PC-3 (cell line): ENCODE results near the gene MICU1.

Experiments used
- CTCF ChIP-seq: fragments of 300-600 bp; sonication (generic); conservative IDR thresholded peaks from 2 replicates; pipeline ENCODE4 v1.5.1; 2017; ENCODE audit warnings: antibody characterized with exemption, low read depth, mild to moderate bottlenecking, low read length
- EZH2 ChIP-seq: fragments of 300-600 bp; sonication (generic); IDR thresholded peaks from one replicate; pipeline ENCODE4 v1.6.1; 2017; ENCODE audit warnings: antibody characterized with exemption, mild to moderate bottlenecking, low read length; ENCODE audit not compliant: unreplicated experiment

GRCh38 chr10:72567889-72568640 is 57.8 kb downstream of the MICU1 start:
- TF ChIP-seq CTCF (no peak; the same call in 1 of the 2 replicates), EZH2 (no peak)
